ENCODE measurements around the gene CH25H. TPM values are rescaled to one million over a fixed set of nuclear protein-coding genes. Genes with fewer than 3 reads are reported as not detected.
"Not testable (repeated sequence)": the region's sequence is repeated elsewhere in the genome, so short reads cannot be mapped to it uniquely, and the experiment has no call there.

Gene CH25H
- total RNA-seq, 6 experiments from 2014 or later, result 0.31 to 1.2 (median 0.60) TPM; not detected in 2

- Histone ChIP-seq H3K27me3 (no peaks in the 10 kb centered on the region), H3K27ac (peak within 1 kb of the TSS; percentile 65 to 66 (median 66)), H3K4me3 (peak within 1 kb of the TSS; percentile 73 to 88 (median 83)), H3K36me3 (no peaks in the 10 kb centered on the region), H3K9me3 (no peaks in the 10 kb centered on the region), H3K4me1 (peaks cover 0 to 8% (median 3%) of the 10 kb centered on the region in 4 donors)
- intact Hi-C loops (cut with DNase I), result no loop called here
- DNase-seq (peak; percentile 97 to 99 (median 98)), ATAC-seq (peak; percentile 95 to 99 (median 98))
- TF ChIP-seq POLR2A (IDR thresholded peaks at IDR 0.05), result peak; percentile 78
- no peak for TF ChIP-seq CTCF (IDR thresholded peaks at IDR 0.05)
- WGBS (ENCODE audit: insufficient coverage, low coverage, low lambda C conversion rate, missing lambda C conversion rate), result 0% methylated on average over 20 of the region's 53 CpGs
Observed at GRCh38 chr10:89251409-89252224, 44.5 kb upstream of the CH25H start, which contains the start of gene LIPA. Gene LIPA, minus strand, starts transcription at chr10:89251775. Its CDS starts 4,127 bp downstream, at chr10:89247648.

GRCh38 chr10:89250865-89251408 lies 43.8 kb upstream of the CH25H start:
- H3K27me3 ChIP-seq, result no peaks in the 10 kb centered on the region
- no peak for ATAC-seq
- peak overlapping the region; percentile 65 to 66 (median 66) for H3K27ac ChIP-seq
- WGBS (ENCODE audit: insufficient coverage, low coverage, low lambda C conversion rate, missing lambda C conversion rate), result 16% methylated on average over 13 of the region's 13 CpGs
- no peaks in the 10 kb centered on the region for H3K36me3 ChIP-seq
- H3K9me3 ChIP-seq, result no peaks in the 10 kb centered on the region
- intact Hi-C loops (cut with DNase I), result no loop called here
- TF ChIP-seq POLR2A (IDR thresholded peaks at IDR 0.05) (no peak), CTCF (IDR thresholded peaks at IDR 0.05) (no peak)
- H3K4me3 ChIP-seq, result peak overlapping the region; percentile 73 to 88 (median 83)
- peaks cover 0 to 8% (median 3%) of the 10 kb centered on the region in 4 donors for H3K4me1 ChIP-seq
- DNase-seq, result no peak

- no peak overlapping the region for H3K27ac ChIP-seq
- H3K9me3 ChIP-seq, result no peaks in the 10 kb centered on the region
- TF ChIP-seq POLR2A (IDR thresholded peaks at IDR 0.05) (no peak), CTCF (IDR thresholded peaks at IDR 0.05) (no peak)
- 69% methylated on average over 3 of the region's 3 CpGs for WGBS (ENCODE audit: insufficient coverage, low coverage, low lambda C conversion rate, missing lambda C conversion rate)
- peaks cover 0 to 8% (median 3%) of the 10 kb centered on the region in 4 donors for H3K4me1 ChIP-seq
- peak overlapping the region in 1 of 3 donors; percentile 1 for H3K4me3 ChIP-seq
- DNase-seq (no peak), ATAC-seq (no peak)
- intact Hi-C loops (cut with DNase I), result no loop called here
- no peaks in the 10 kb centered on the region for H3K27me3 ChIP-seq
- no peaks in the 10 kb centered on the region for H3K36me3 ChIP-seq
Observed at GRCh38 chr10:89248990-89249389, 41.9 kb upstream of the CH25H start.

- intact Hi-C loops (cut with DNase I); H3K36me3 ChIP-seq; ATAC-seq; H3K27ac ChIP-seq; DNase-seq; H3K4me3 ChIP-seq; H3K27me3 ChIP-seq; H3K9me3 ChIP-seq: not testable (repeated sequence)
- 96% methylated on average over 2 of the region's 2 CpGs for WGBS (ENCODE audit: insufficient coverage, low coverage, low lambda C conversion rate, missing lambda C conversion rate)
- peaks cover 0 to 14% (median 5%) of the 10 kb centered on the region in 4 donors for H3K4me1 ChIP-seq
Observed at GRCh38 chr10:89247623-89248022, 40.5 kb upstream of the CH25H start.

- H3K27ac ChIP-seq, result no peak overlapping the region
- H3K4me3 ChIP-seq, result no peak overlapping the region
- DNase-seq, result no peak
- H3K27me3 ChIP-seq, result no peaks in the 10 kb centered on the region
- intact Hi-C loops (cut with DNase I), result no loop called here
- no peaks in the 10 kb centered on the region for H3K36me3 ChIP-seq
- H3K4me1 ChIP-seq, result peaks cover 0 to 27% (median 9%) of the 10 kb centered on the region in 4 donors
- TF ChIP-seq POLR2A (IDR thresholded peaks at IDR 0.05) (no peak), CTCF (IDR thresholded peaks at IDR 0.05) (no peak)
- 47% methylated on average over 4 of the region's 4 CpGs for WGBS (ENCODE audit: insufficient coverage, low coverage, low lambda C conversion rate, missing lambda C conversion rate)
- H3K9me3 ChIP-seq, result no peaks in the 10 kb centered on the region
- no peak for ATAC-seq
Observed at GRCh38 chr10:89245802-89246201, 38.7 kb upstream of the CH25H start.

All from right lobe of liver (tissue), 6 donors.